ENCODE results near the gene DNAH8.

GRCh38 chr6:38974389-38975151 is 259.5 kb downstream of the DNAH8 start:
- TF ChIP-seq POLR2AphosphoS5 (IDR thresholded peaks at IDR 0.05; ENCODE audit: insufficient read depth, low read depth, low read length) (no peak), CTCF (IDR thresholded peaks at IDR 0.05; ENCODE audit: extremely low read depth in 1 of 2, insufficient read depth in 1 of 2, low read depth in 1 of 2, low read length in 2 of 2) (no peak), MAX (IDR thresholded peaks at IDR 0.05; ENCODE audit: insufficient read depth, insufficient read length) (no peak), POLR2A (IDR thresholded peaks at IDR 0.05; ENCODE audit: low read depth, low read length) (no peak), FOS (IDR thresholded peaks at IDR 0.05; ENCODE audit: borderline replicate concordance, insufficient read depth, low read length) (no peak)
